Heart left ventricle (tissue), 16 donors: Measurements from ENCODE around the gene CCDC134. TPM values are rescaled to one million over a fixed set of nuclear protein-coding genes. Genes with fewer than 3 reads are reported as not detected.

Experiments used
- ATAC-seq, 4 donors: fragments of 200-7000 bp; cut with Tn5 transposase; one replicate each; pipeline ENCODE4 v1.9.1; 2020 to 2022; ENCODE audit warnings: moderate library complexity in 4 of 4, mild to moderate bottlenecking in 3 of 4, moderate number of reproducible peaks in 1 of 4
- DNase-seq, 5 donors: peaks; one replicate each; pipeline ENCODE4 v3.0.0-alpha.2; 2020
- H3K27ac ChIP-seq, 12 donors: fragments of 200-600 bp; sonication (generic) in 4 of 12; one replicate each; pipeline versions ENCODE4 v1.5.0 to v1.8.0; 2016 to 2022; ENCODE audit warnings: mild to moderate bottlenecking in 2 of 12
- H3K27me3 ChIP-seq, 9 donors: fragments of 200-600 bp; sonication (generic) in 2 of 9; one replicate each; pipeline versions ENCODE4 v1.5.1 to v1.8.0; 2016 to 2022; ENCODE audit warnings: mild to moderate bottlenecking in 3 of 9
- H3K36me3 ChIP-seq, 9 donors: fragments of 200-600 bp; sonication (generic) in 2 of 9; one replicate each; pipeline versions ENCODE4 v1.5.0 to v1.8.0; 2018 to 2022; ENCODE audit warnings: mild to moderate bottlenecking in 2 of 9
- H3K4me1 ChIP-seq, 12 donors: fragments of 200-600 bp; sonication (generic) in 4 of 12; one replicate each; pipeline versions ENCODE4 v1.5.0 to v1.8.0; 2016 to 2022; ENCODE audit warnings: mild to moderate bottlenecking in 3 of 12
- H3K4me3 ChIP-seq, 12 donors: fragments of 200-600 bp; sonication (generic) in 4 of 12; one replicate each; pipeline versions ENCODE4 v1.5.0 to v1.8.0; 2017 to 2022; ENCODE audit warnings: mild to moderate bottlenecking in 9 of 12, moderate library complexity in 4 of 12
- H3K9me3 ChIP-seq, 12 donors: fragments of 200-600 bp; sonication (generic) in 4 of 12; one replicate each; pipeline versions ENCODE4 v1.5.0 to v1.8.0; 2016 to 2022; ENCODE audit warnings: mild to moderate bottlenecking in 1 of 12
- POLR2A ChIP-seq, 2 donors: fragments of 450-650 bp; IDR thresholded peaks; one replicate each; pipeline ENCODE4 v1.6.1; 2017; ENCODE audit warnings: antibody characterized with exemption in 2 of 2, mild to moderate bottlenecking in 2 of 2, moderate library complexity in 2 of 2
- WGBS, 4 donors: extraction: QIAGEN DNeasy Blood & Tissue Kit in 2 of 4; methylation state at CpG; one replicate each; pipeline versions ENCODE4 v1.1.5 to v1.1.7; 2013 to 2018; 5-methylcytosine and 5-hydroxymethylcytosine counted together
- intact Hi-C, 10 donors: fragments of 100-400 bp; cut with DNase I; formaldehyde crosslinking; loops; one replicate each; pipeline versions ENCODE4 v1.11.1 to v1.14.2; 2022
- polyA plus RNA-seq, 2 donors: library from polyadenylated mRNA; stranded (reverse); fragments of 200-250 nt; gene quantifications; one replicate each; pipeline ENCODE4 v1.2.3, GENCODE V29; 2013
- total RNA-seq, 9 donors: library from RNA; depleted of rRNA in 2 of 9; stranded (reverse); fragments of >200 nt in 2 of 9; fragmentation: NEBNext Ultra II Directional in 3 of 9; extraction: Animal tissue kit (Norgen Biotek cat#: 25700) in 3 of 9; gene quantifications; one replicate each; pipeline versions ENCODE4 v1.1.0 to v1.2.4, GENCODE V29; 2016 to 2023
- TF ChIP-seq, protein P1 (sequence below), 12 donors: fragments of 200-600 bp; sonication (generic) in 4 of 12; IDR thresholded peaks; one replicate each; pipeline versions ENCODE4 v1.5.0 to v1.8.0; 2018 to 2022; ENCODE audit warnings: antibody characterized with exemption in 12 of 12, mild to moderate bottlenecking in 5 of 12
- donor health status: ischemic (EF 13 %, LVEDD 7.1; RV severe dilation, severe dysfunction).
- donor health status: healthy with polysubstance abuse.
- donor health status: DM: no; HTN: yes; CAD: no.
- donor health status: DM: no; HTN: no; CAD: no.
- donor health status: ischemic (EF 25% LVEDD 6.9; RV normal size, moderate dysfunction).
- donor health status: ischemic (EF 25% LVEDD 5.7; RV mildly dilated, moderate dysfunction).
- donor health status: healthy.
- donor health status: DM: yes; HTN: yes; CAD: no.
- donor health status: ischemic (EF 35%, LVEDD 5.7; RV mildly dilated, moderate dysfunction).
- donor health status: nonischemic (EF 11% LVEDD 7.7; RV severe dilation, severe dysfunction).
- donor health status: DM: yes; HTN: yes; CAD: no.
- donor health status: PGD.
- donor health status: ischemic (EF 29% LVEDD 5.4; RV normal size, mild dysfunction).
- donor health status: nonischemic (EF 23%, LVEDD 6.1; RV moderate dilation, normal function).

Gene CCDC134
- total and polyA plus RNA-seq, 11 donors: 2.2 to 10.2 (median 3.5) TPM

DNA sequence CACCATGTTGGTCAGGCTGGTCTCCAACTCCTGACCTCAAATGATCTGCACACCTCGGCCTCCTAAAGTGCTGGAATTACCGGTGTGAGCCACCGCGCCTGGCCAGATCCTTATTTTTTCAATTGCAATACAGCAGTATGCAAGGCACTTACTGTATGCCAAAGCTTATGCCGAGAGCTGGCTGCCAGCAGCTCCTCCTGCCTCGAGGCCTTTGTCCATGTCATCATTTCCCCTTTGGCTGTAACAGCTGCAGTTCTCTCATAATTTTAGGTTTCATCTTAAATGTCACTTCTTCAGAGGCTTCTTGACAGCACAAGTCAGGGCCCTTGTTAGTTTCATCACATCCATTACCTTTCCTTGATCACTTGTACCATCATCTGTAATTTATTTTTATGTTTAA lies 30.9 kb downstream of the CCDC134 start:
- ATAC-seq (no peak), DNase-seq (no peak)
- TF ChIP-seq POLR2A (IDR thresholded peaks at IDR 0.05): no peak
- TF ChIP-seq, protein P1, sequence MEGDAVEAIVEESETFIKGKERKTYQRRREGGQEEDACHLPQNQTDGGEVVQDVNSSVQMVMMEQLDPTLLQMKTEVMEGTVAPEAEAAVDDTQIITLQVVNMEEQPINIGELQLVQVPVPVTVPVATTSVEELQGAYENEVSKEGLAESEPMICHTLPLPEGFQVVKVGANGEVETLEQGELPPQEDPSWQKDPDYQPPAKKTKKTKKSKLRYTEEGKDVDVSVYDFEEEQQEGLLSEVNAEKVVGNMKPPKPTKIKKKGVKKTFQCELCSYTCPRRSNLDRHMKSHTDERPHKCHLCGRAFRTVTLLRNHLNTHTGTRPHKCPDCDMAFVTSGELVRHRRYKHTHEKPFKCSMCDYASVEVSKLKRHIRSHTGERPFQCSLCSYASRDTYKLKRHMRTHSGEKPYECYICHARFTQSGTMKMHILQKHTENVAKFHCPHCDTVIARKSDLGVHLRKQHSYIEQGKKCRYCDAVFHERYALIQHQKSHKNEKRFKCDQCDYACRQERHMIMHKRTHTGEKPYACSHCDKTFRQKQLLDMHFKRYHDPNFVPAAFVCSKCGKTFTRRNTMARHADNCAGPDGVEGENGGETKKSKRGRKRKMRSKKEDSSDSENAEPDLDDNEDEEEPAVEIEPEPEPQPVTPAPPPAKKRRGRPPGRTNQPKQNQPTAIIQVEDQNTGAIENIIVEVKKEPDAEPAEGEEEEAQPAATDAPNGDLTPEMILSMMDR (IDR thresholded peaks at IDR 0.05): no peak
- intact Hi-C loops: loop anchor here in 3 of 10 donors (2.0 to 10.0 kb wide), 5 partner anchors 31 to 243 kb away; partner anchors contain the start of genes CCDC134 (in 1 of the 3), MEI1 (in 1 of the 3), NAGA (in 1 of the 3) and PHETA2 (in 1 of the 3)
- Histone ChIP-seq H3K27me3 (no peaks in the 10 kb centered on the region), H3K27ac (peak overlapping the region in 7 of 12 donors; percentile 90 to 99 (median 94)), H3K9me3 (no peaks in the 10 kb centered on the region), H3K36me3 (peaks cover 0 to 10% (median 6%) of the 10 kb centered on the region in 9 donors), H3K4me3 (no peak overlapping the region), H3K4me1 (peaks cover 0 to 45% (median 20%) of the 10 kb centered on the region in 12 donors)
- 59 to 69% (median 66%) methylated on average over 6 of the region's 6 CpGs for WGBS, 4 donors

DNA sequence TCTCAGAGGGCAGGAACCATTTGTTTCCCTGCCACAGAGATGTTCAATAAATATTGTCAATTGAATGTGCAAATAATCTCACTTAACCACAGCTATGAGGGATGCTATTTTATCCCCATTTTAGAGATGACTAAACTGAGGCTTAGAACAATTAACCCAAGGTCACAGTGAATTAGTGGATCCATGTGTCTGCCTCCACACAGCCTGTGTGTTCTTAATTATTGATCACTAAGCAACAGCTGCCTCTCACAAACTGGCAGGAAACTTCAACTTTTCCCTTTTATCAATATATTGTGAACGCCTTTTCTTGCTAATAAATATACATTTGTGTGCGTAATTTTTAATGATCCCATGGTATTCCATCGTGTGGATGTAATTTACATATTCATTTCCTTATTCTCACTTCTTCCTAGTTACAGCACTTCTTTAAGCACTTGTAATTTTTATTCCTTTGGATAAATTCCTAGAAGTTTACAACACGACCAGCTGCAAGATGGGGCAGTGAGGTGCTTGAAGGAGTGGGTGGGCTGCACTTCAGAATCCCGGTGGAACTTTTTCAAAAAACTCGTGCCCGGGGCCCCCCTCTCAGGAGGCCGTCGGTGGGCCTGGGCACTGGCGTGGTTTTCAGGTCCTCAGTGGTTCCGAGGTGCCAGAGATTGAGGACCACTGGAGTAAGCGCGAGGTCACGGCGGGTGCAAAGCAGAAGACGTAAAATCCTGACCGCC lies 31.5 kb downstream of the CCDC134 start:
- ATAC-seq: no peak
- DNase-seq: no peak
- Histone ChIP-seq H3K36me3 (peaks cover 0 to 16% (median 12%) of the 10 kb centered on the region in 9 donors), H3K27ac (peak overlapping the region; percentile 90 to 99 (median 94)), H3K4me3 (peak overlapping the region; percentile 21 to 99 (median 96)), H3K27me3 (no peaks in the 10 kb centered on the region), H3K4me1 (peaks cover 0 to 43% (median 14%) of the 10 kb centered on the region in 12 donors), H3K9me3 (no peaks in the 10 kb centered on the region)
- 12 to 18% (median 13%) methylated on average over 13 to 17 of the region's 17 CpGs for WGBS, 4 donors
- no peak for TF ChIP-seq POLR2A (IDR thresholded peaks at IDR 0.05)
- TF ChIP-seq, protein P1 (IDR thresholded peaks at IDR 0.05): no peak
- intact Hi-C loops: loop anchor here in 4 of 10 donors (1.0 to 10.0 kb wide), 6 partner anchors 31 to 243 kb away; partner anchors contain the start of genes CCDC134 (in 3 of the 4), MEI1 (in 1 of the 4), NAGA (in 1 of the 4) and PHETA2 (in 1 of the 4)

- TF ChIP-seq, protein P1 (IDR thresholded peaks at IDR 0.05): peak in 3 of 12 donors; percentile 8 to 21 (median 17)
- peak in 1 of 2 donors; percentile 74 for TF ChIP-seq POLR2A (IDR thresholded peaks at IDR 0.05)
- peaks cover 0 to 38% (median 13%) of the 10 kb centered on the region in 12 donors for H3K4me1 ChIP-seq
- H3K27me3 ChIP-seq: no peaks in the 10 kb centered on the region
- peak within 1 kb of the TSS; percentile 76 to 99 (median 96) for H3K4me3 ChIP-seq
- ATAC-seq (peak; percentile 97 to 99 (median 98)), DNase-seq (peak; percentile 100)
- intact Hi-C loops: loop anchor here in 4 of 10 donors (1.0 to 10.0 kb wide), 5 partner anchors 32 to 242 kb away; partner anchors contain the start of genes CCDC134 (in 2 of the 4), MEI1 (in 1 of the 4), NAGA (in 1 of the 4) and PHETA2 (in 1 of the 4)
- H3K27ac ChIP-seq: peak within 1 kb of the TSS; percentile 90 to 99 (median 94)
- WGBS, 4 donors: 0 to 1% (median 0%) methylated on average over 31 to 75 of the region's 75 CpGs
- no peaks in the 10 kb centered on the region for H3K9me3 ChIP-seq
- H3K36me3 ChIP-seq: peaks cover 0 to 18% (median 13%) of the 10 kb centered on the region in 9 donors
Observed at GRCh38 chr22:41832553-41833368, 32.3 kb downstream of the CCDC134 start, which contains the start of gene SREBF2. SREBF2 (plus strand) TSS chr22:41833105; CDS start chr22:41833271, 166 bp downstream.
